ENCODE results near the gene CMTR2.

GRCh38 chr16:71276589-71277334 is 12.4 kb downstream of the CMTR2 start:
- TF ChIP-seq CTCF (conservative IDR thresholded peaks at IDR 0.05; ENCODE audit: low read depth in 2 of 2) = no peak
- TF ChIP-seq POLR2AphosphoS5 (IDR thresholded peaks at IDR 0.05; ENCODE audit: low read depth) = no peak
- no peak for TF ChIP-seq ZNF114 (CRISPR knock-in tag; IDR thresholded peaks at IDR 0.05)
- no peak for TF ChIP-seq JUNB (IDR thresholded peaks at IDR 0.05; ENCODE audit: unreplicated experiment)
- TF ChIP-seq EZH2phosphoT487 (IDR thresholded peaks at IDR 0.05; ENCODE audit: unreplicated experiment) = no peak
- no peak for TF ChIP-seq EZH2 (IDR thresholded peaks at IDR 0.05; ENCODE audit: low read depth, unreplicated experiment)
- no peak for TF ChIP-seq REST (IDR thresholded peaks at IDR 0.05; ENCODE audit: unreplicated experiment)
- TF ChIP-seq CREB1 (CRISPR knock-in tag; IDR thresholded peaks at IDR 0.05; ENCODE audit: low read depth) = no peak
- TF ChIP-seq STAT1 (IDR thresholded peaks at IDR 0.05; ENCODE audit: unreplicated experiment) = no peak
